ENCODE measurements around the gene RSAD2. TPM values are rescaled to one million over a fixed set of nuclear protein-coding genes. Genes with fewer than 3 reads are reported as not detected.

RSAD2 gene
- total RNA-seq, 1 donor from 2014 or later = 4.4 TPM

DNA sequence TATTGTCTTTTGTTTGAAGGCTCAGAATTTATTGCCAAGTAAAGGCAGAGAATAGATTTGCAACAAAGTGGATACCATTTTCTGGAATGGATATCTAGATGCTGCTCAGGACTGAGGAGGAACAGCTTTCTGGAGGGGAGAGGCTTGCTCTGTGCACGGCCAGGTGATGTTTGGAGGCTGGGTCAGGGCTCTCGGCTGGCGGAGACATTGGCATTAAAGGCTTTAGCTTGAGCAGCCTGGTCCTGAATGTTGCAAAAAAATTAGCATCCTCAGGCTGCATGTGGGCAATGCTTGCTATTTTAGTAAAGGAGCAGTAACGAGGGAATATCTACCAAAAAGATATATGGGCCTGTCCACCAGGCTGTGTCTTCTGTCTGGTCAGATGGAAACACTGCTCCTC lies 60.0 kb downstream of the RSAD2 start:
- Mint-ChIP-seq H3K36me3 (peaks cover 22% of the 10 kb centered on the region), H3K4me3 (no peak overlapping the region), H3K27ac (no peak overlapping the region), H3K4me1 (peaks cover 7% of the 10 kb centered on the region), H3K27me3 (ENCODE audit: low read depth) (no peaks in the 10 kb centered on the region), H3K9me3 (peaks cover 4% of the 10 kb centered on the region)
- peak in 1 of 2 experiments; percentile 7 for DNase-seq (ENCODE audit: low spot score in 2 of 2, unreplicated experiment in 2 of 2)
- TF ChIP-seq, protein P1, sequence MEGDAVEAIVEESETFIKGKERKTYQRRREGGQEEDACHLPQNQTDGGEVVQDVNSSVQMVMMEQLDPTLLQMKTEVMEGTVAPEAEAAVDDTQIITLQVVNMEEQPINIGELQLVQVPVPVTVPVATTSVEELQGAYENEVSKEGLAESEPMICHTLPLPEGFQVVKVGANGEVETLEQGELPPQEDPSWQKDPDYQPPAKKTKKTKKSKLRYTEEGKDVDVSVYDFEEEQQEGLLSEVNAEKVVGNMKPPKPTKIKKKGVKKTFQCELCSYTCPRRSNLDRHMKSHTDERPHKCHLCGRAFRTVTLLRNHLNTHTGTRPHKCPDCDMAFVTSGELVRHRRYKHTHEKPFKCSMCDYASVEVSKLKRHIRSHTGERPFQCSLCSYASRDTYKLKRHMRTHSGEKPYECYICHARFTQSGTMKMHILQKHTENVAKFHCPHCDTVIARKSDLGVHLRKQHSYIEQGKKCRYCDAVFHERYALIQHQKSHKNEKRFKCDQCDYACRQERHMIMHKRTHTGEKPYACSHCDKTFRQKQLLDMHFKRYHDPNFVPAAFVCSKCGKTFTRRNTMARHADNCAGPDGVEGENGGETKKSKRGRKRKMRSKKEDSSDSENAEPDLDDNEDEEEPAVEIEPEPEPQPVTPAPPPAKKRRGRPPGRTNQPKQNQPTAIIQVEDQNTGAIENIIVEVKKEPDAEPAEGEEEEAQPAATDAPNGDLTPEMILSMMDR (IDR thresholded peaks at IDR 0.05; ENCODE audit: unreplicated experiment) = no peak

DNA sequence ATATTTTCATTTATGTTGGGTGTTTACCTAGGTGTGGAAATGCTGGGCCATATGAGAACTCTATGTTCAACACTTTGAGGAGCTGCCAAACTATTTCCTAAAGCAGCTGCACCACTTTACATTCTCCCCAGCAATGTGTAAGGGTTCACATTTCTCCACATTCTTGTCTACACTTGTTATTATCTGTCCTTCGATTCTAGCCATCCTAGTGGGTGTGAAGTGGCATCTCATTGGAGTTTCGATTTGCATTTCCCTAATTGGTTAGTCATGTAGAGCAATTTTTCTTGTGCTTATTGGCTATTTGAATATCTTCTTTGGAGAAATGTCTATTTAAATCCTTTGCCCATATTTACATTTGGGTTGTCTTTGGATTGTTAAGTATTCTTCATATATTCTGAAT lies 61.5 kb downstream of the RSAD2 start:
- DNase-seq (ENCODE audit: low spot score in 2 of 2, unreplicated experiment in 2 of 2) = no peak
- peaks cover 35% of the 10 kb centered on the region for H3K36me3 Mint-ChIP-seq
- no peaks in the 10 kb centered on the region for H3K27me3 Mint-ChIP-seq (ENCODE audit: low read depth)
- no peak overlapping the region for H3K4me3 Mint-ChIP-seq
- TF ChIP-seq, protein P1 (IDR thresholded peaks at IDR 0.05; ENCODE audit: unreplicated experiment) = no peak
- no peak overlapping the region for H3K27ac Mint-ChIP-seq
- peaks cover 4% of the 10 kb centered on the region for H3K9me3 Mint-ChIP-seq
- peaks cover 4% of the 10 kb centered on the region for H3K4me1 Mint-ChIP-seq

DNA sequence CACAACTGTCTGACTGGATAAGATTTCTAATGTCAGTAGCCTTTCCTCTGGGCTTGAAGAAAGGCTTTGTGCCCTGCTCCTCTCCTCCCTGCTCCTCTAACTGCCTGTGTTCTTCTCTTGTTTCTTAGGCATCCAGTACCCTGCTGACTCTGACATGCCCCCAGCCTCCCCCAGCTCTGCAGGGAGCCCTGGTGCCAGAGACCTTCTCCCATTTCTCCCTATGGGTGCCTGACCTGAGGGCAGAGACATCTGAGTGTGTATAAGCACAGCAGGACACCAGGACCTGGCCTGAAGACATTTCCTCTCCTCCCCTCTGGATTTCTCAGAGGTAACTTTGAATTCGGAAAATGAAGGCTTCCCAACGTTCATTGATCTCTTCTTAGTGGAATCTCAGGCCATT lies 63.2 kb downstream of the RSAD2 start:
- Mint-ChIP-seq H3K4me1 (peaks cover 4% of the 10 kb centered on the region), H3K27me3 (ENCODE audit: low read depth) (no peaks in the 10 kb centered on the region), H3K36me3 (peaks cover 43% of the 10 kb centered on the region), H3K27ac (peak overlapping the region; percentile 22), H3K9me3 (no peaks in the 10 kb centered on the region), H3K4me3 (no peak overlapping the region)
- DNase-seq (ENCODE audit: low spot score in 2 of 2, unreplicated experiment in 2 of 2) = no peak
- TF ChIP-seq, protein P1 (IDR thresholded peaks at IDR 0.05; ENCODE audit: unreplicated experiment) = no peak

DNA sequence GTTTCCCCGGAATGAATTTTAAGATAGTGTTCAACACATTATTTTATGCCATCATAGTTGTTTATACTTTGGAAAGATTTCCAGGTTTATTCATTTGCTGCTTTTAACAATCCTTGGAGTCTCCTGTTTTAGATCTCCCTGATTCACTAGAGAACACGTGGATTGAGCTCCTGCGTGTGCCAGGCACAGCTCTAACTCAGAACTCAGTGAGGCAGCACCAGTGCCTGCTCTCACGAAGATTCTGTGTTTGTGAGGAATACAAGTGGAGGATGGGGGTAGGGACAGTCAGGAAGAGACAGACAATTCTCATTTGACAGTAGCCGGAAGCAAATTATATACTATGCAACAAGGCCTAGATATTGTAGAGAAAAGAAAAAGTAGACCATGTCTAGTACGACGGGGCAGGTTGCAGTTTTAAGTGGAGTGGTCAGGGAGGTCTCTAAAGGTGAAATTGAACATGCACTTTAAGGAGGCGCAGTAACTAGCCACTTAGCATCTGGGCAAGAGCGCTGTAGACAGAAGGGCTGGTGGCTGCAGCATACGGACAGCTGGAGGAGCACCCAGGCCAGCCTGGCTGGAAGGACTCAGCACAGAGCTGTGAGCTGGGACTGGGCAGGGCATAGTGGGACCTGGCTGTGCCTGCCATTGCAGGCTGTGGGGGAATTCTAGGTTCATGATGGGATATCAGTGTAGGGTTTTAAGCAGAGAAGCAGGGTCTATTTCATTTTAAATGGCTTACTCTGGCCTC lies 63.9 kb downstream of the RSAD2 start:
- no peaks in the 10 kb centered on the region for H3K9me3 Mint-ChIP-seq
- H3K27ac Mint-ChIP-seq = peak overlapping the region; percentile 72
- no peak for DNase-seq (ENCODE audit: low spot score in 2 of 2, unreplicated experiment in 2 of 2)
- no peak overlapping the region for H3K4me3 Mint-ChIP-seq
- H3K27me3 Mint-ChIP-seq (ENCODE audit: low read depth) = no peaks in the 10 kb centered on the region
- H3K36me3 Mint-ChIP-seq = peaks cover 42% of the 10 kb centered on the region
- H3K4me1 Mint-ChIP-seq = peaks cover 4% of the 10 kb centered on the region
- TF ChIP-seq, protein P1 (IDR thresholded peaks at IDR 0.05; ENCODE audit: unreplicated experiment) = no peak

DNA sequence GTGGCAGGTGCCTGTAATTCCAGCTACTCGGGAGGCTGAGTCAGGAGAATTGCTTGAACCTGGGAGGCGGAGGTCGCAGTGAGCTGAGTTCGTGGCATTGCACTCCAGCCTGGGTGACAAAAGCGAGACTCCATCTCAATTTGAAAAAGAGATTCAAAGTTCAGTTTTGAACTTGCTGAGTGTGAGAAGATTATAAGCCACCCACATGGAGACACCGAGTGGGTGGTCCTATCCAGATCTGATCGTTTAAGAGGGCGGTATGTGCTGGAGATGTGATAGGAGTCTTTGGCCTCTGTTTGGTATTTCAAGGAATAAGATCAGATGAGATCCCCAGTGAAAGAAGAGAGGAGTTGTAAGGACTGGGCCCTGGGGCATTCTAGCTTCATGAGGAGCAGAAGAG lies 65.3 kb downstream of the RSAD2 start:
- Mint-ChIP-seq H3K27me3 (ENCODE audit: low read depth) (no peaks in the 10 kb centered on the region), H3K4me3 (no peak overlapping the region), H3K27ac (no peak overlapping the region), H3K36me3 (peaks cover 44% of the 10 kb centered on the region), H3K4me1 (peaks cover 6% of the 10 kb centered on the region), H3K9me3 (no peaks in the 10 kb centered on the region)
- TF ChIP-seq, protein P1 (IDR thresholded peaks at IDR 0.05; ENCODE audit: unreplicated experiment) = no peak
- no peak for DNase-seq (ENCODE audit: low spot score in 2 of 2, unreplicated experiment in 2 of 2)
